T-cell (primary cell): ENCODE results near the gene MAP4K1. TPM values are rescaled to one million over a fixed set of nuclear protein-coding genes. Genes with fewer than 3 reads are reported as not detected.
A peak's percentile ranks its signal among the peaks of the same experiment; 100 is the strongest.
"Not testable (repeated sequence)": the region's sequence is repeated elsewhere in the genome, so short reads cannot be mapped to it uniquely, and the experiment has no call there.

Source experiments
- ATAC-seq, 4 experiments: fragments of 200-7000 bp in 3 of 4; fragments of 150-1000 bp in 1 of 4; cut with Tn5 transposase; replicated peaks in 1 of 4; 1 replicate in 3 of 4; 2 replicates in 1 of 4; pipeline ENCODE4 v1.10.0; 2021; ENCODE audit warnings: moderate library complexity in 3 of 4, mild to moderate bottlenecking in 2 of 4, moderate number of reproducible peaks in 1 of 4
- CTCF ChIA-PET, 2 donors: fragments of 300-600 bp; sonication (Branson Sonifier 250); formaldehyde crosslinking; loops; one replicate each; lab custom pipeline; 2022; ENCODE audit warnings: antibody characterized with exemption in 2 of 2; lab: Charles Lee
- POLR2A ChIA-PET, 2 donors: fragments of 300-600 bp; sonication (Branson Sonifier 250); formaldehyde crosslinking; loops; one replicate each; lab custom pipeline; 2022; ENCODE audit warnings: antibody characterized with exemption in 2 of 2; lab: Charles Lee
- DNase-seq, 35 experiments: peaks; one replicate each; pipeline versions ENCODE4 v3.0.0 to v3.0.0-alpha.2; 2013 to 2023
- H3K27ac ChIP-seq: one replicate; pipeline ENCODE4 v1.5.1; 2013; ENCODE audit warnings: low read length
- H3K27me3 ChIP-seq, 2 experiments: replicated peaks in 1 of 2; 1 replicate in 1 of 2; 2 replicates in 1 of 2; pipeline versions ENCODE4 v1.6.1 to v1.7.0; 2013; ENCODE audit warnings: low read length in 1 of 2, mixed read lengths in 1 of 2; ENCODE audit not compliant: control insufficient read depth in 2 of 2, insufficient read depth in 2 of 2; ENCODE audit errors: extremely low read depth in 1 of 2
- H3K36me3 ChIP-seq, 2 donors: 1 replicate in 1 of 2; 2 replicates in 1 of 2; pipeline versions ENCODE4 v1.6.1 to v1.7.0; 2013; ENCODE audit warnings: low read length in 1 of 2; ENCODE audit not compliant: control insufficient read depth in 2 of 2, insufficient read depth in 1 of 2; ENCODE audit errors: extremely low read depth in 1 of 2
- H3K4me1 ChIP-seq, 2 experiments: 1 replicate in 1 of 2; 2 replicates in 1 of 2; pipeline versions ENCODE4 v1.6.1 to v1.7.0; 2013; ENCODE audit warnings: low read length in 2 of 2, mixed read lengths in 1 of 2; ENCODE audit not compliant: insufficient read depth in 2 of 2, control insufficient read depth in 1 of 2; ENCODE audit errors: extremely low read depth in 1 of 2
- H3K4me3 ChIP-seq, 2 donors: 1 replicate in 1 of 2; 2 replicates in 1 of 2; pipeline versions ENCODE4 v1.5.1 to v1.7.0; 2013; ENCODE audit warnings: mild to moderate bottlenecking in 2 of 2, low read length in 1 of 2, moderate library complexity in 1 of 2; ENCODE audit not compliant: control insufficient read depth in 1 of 2; ENCODE audit errors: extremely low read depth in 1 of 2
- H3K9me3 ChIP-seq: 2 replicates; pipeline ENCODE4 v1.7.0; 2013
- H3K27ac Mint-ChIP-seq, 2 donors: one replicate each; pipeline ENCODE4 v1.8.0; 2020 to 2021; ENCODE audit warnings: mild to moderate bottlenecking in 2 of 2, mixed read lengths in 2 of 2
- H3K27me3 Mint-ChIP-seq, 2 donors: one replicate each; pipeline ENCODE4 v1.8.0; 2021 to 2022; ENCODE audit warnings: mixed read lengths in 2 of 2
- H3K36me3 Mint-ChIP-seq: one replicate; pipeline ENCODE4 v1.8.0; 2021; ENCODE audit warnings: mixed read lengths
- H3K4me1 Mint-ChIP-seq, 3 donors: one replicate each; pipeline ENCODE4 v1.8.0; 2020 to 2022; ENCODE audit warnings: mixed read lengths in 3 of 3, mild to moderate bottlenecking in 1 of 3
- H3K4me3 Mint-ChIP-seq, 3 donors: one replicate each; pipeline ENCODE4 v1.8.0; 2020 to 2022; ENCODE audit warnings: mild to moderate bottlenecking in 3 of 3, mixed read lengths in 3 of 3, moderate library complexity in 3 of 3
- H3K9me3 Mint-ChIP-seq, 3 donors: one replicate each; pipeline ENCODE4 v1.8.0; 2020 to 2022; ENCODE audit warnings: mixed read lengths in 3 of 3
- WGBS: methylation state at CpG from one replicate; pipeline ENCODE4 v1.1.5; 2013; ENCODE audit warnings: missing lambda C conversion rate; ENCODE audit not compliant: insufficient coverage; 5-methylcytosine and 5-hydroxymethylcytosine counted together
- total RNA-seq, 35 experiments: library from RNA in 6 of 35; stranded (reverse) in 6 of 35; fragments of 120-200 nt in 1 of 35; gene quantifications; one replicate each; pipeline versions ENCODE4 v1.2.1 to v1.2.4 and lab custom pipeline; 2013 to 2026

The MAP4K1 gene
- total RNA-seq, 5 donors from 2014 or later (not counting 1 experiment from before 2014, with no cell fraction given) = 243 to 417 (median 329) TPM

DNA sequence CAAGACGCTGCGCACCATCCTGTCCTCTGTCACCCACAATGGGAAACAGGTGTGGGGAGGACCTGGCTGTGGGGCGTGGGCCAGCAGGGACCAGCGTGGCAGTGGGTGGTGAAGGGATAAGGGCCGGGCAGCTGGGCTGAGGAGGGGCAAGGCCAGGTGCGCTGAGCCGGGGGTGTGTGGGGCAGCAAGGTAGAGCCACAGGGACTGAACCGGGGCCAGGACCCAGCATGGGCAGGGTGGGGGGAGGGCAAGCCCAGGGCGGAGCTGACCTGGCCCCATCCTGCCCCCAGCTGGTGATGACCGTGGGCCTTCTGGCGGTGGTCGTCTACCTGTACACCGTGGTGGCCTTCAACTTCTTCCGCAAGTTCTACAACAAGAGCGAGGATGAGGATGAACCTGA, 37.7 kb downstream of the MAP4K1 start:
- no peaks in the 10 kb centered on the region for H3K36me3 Mint-ChIP-seq
- no peak overlapping the region for H3K27ac Mint-ChIP-seq
- 93% methylated on average over 11 of the region's 15 CpGs for WGBS

DNA sequence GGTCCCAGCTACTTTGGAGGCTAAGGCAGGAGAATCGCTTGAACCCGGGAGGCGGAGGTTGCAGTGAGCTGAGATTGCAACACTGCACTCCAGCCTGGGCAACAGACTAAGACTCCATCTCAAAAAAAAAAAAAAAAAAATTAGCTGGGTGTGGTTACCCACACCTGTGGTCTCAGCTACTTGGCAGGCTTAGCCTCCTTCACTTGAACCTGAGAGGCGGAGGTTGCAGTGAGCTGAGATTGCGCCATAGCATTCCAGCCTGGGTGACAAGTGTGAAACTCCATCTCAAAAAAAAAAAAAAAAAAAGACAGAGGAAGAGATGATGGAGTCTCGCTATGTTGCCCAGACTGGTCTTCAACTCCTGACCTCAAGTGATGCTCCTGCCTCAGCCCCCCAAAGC, 38.4 kb downstream of the MAP4K1 start:
- H3K4me1 ChIP-seq = peaks cover 0 to 21% of the 10 kb centered on the region in 2 experiments
- H3K36me3 ChIP-seq, H3K27ac ChIP-seq, H3K9me3 ChIP-seq, H3K27me3 Mint-ChIP-seq, H3K36me3 Mint-ChIP-seq, H3K4me3 ChIP-seq, H3K27ac Mint-ChIP-seq, H3K4me3 Mint-ChIP-seq, H3K27me3 ChIP-seq, H3K9me3 Mint-ChIP-seq: not testable (repeated sequence)
- WGBS = no CpG with 5 or more reads among the region's 6 CpGs
- CTCF ChIA-PET = interaction anchor here (0.6 to 0.7 kb wide), 4 partner anchors 24 to 133 kb away, joined by 3 to 8 read pairs (median 4); no protein-coding TSS in a partner anchor
- ATAC-seq = peak in 3 of 4 experiments; percentile 43 to 76 (median 63)
- DNase-seq = peak in 2 of 35 experiments; percentile 8 to 38
- peaks cover 0 to 18% (median 9%) of the 10 kb centered on the region in 3 donors for H3K4me1 Mint-ChIP-seq
- POLR2A ChIA-PET = interaction anchor here in 1 of 2 donors (0.6 kb wide), 2 partner anchors 344 to 657 kb away, joined by 3 to 7 read pairs; no protein-coding TSS in a partner anchor

More for the DNA sequence above, 37.7 kb downstream of the MAP4K1 start:
- ChIA-PET CTCF (no interaction called here), POLR2A (no interaction called here)
- Mint-ChIP-seq H3K9me3 (no peaks in the 10 kb centered on the region), H3K4me3 (no peak overlapping the region), H3K4me1 (peaks cover 0 to 18% (median 9%) of the 10 kb centered on the region in 3 donors), H3K27me3 (no peaks in the 10 kb centered on the region)
- Histone ChIP-seq H3K4me1 (peaks cover 0 to 21% of the 10 kb centered on the region in 2 experiments), H3K4me3 (no peak overlapping the region), H3K36me3 (no peaks in the 10 kb centered on the region), H3K9me3 (no peaks in the 10 kb centered on the region), H3K27ac (no peak overlapping the region), H3K27me3 (no peaks in the 10 kb centered on the region)
- DNase-seq (no peak), ATAC-seq (no peak)

DNA sequence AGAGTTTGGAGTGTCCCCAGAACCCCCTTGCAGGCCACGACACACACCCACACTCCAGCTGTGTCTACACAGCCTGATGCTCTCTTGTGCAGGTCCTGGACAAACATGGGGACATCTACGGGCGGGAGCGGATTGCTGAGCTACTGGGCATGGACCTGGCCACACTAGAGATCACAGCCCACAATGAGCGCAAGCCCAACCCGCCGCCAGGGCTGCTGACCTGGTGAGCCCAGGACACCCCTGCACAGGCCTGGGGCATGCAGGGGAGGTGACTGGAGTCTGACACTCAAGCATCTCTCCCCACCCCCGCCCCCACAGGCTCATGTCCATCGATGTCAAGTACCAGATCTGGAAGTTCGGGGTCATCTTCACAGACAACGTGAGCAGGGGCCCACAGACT, 39.9 kb downstream of the MAP4K1 start:
- POLR2A ChIA-PET = no interaction called here
- 100% methylated on average over 5 of the region's 11 CpGs for WGBS
- no peak overlapping the region for H3K27ac Mint-ChIP-seq

DNA sequence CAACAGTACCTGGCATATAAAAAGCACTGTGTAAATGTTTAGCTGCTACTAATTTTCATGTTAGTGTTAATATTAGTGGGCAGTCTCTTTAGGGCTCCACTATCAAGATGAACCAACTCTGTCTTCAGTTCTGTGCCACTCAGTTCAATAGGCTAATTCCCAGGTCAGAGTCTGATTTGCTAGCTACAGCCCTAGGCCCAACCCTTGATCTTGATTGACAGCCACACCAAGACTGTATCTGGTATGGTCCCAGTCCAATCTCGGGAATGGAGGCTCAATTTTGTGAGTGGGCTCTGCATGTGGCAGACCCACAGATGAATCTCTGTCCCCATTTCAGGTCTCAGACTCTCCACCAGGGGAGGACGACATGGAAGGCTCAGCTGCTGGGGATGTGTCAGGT, 46.1 kb downstream of the MAP4K1 start:
- DNase-seq (no peak), ATAC-seq (no peak)
- Mint-ChIP-seq H3K27ac (no peak overlapping the region), H3K4me1 (peaks cover 0 to 3% (median 0%) of the 10 kb centered on the region in 3 donors), H3K9me3 (no peaks in the 10 kb centered on the region), H3K4me3 (no peak overlapping the region), H3K27me3 (no peaks in the 10 kb centered on the region), H3K36me3 (no peaks in the 10 kb centered on the region)
- H3K27ac ChIP-seq = no peak overlapping the region
- POLR2A ChIA-PET = no interaction called here
- no peaks in the 10 kb centered on the region for H3K4me1 ChIP-seq
- H3K36me3 ChIP-seq = no peaks in the 10 kb centered on the region
- H3K4me3 ChIP-seq = no peak overlapping the region
- no peaks in the 10 kb centered on the region for H3K9me3 ChIP-seq
- H3K27me3 ChIP-seq = no peaks in the 10 kb centered on the region
- CTCF ChIA-PET = no interaction called here
- WGBS = 64% methylated on average over 2 of the region's 2 CpGs

More for the DNA sequence above, 39.9 kb downstream of the MAP4K1 start:
- H3K4me3 Mint-ChIP-seq = no peak overlapping the region
- Histone ChIP-seq H3K27me3 (no peaks in the 10 kb centered on the region), H3K36me3 (no peaks in the 10 kb centered on the region), H3K4me3 (no peak overlapping the region), H3K9me3 (no peaks in the 10 kb centered on the region), H3K27ac (no peak overlapping the region), H3K4me1 (peaks cover 0 to 15% of the 10 kb centered on the region in 2 experiments)
- CTCF ChIA-PET = no interaction called here
- DNase-seq = no peak
- ATAC-seq = no peak
- peaks cover 0 to 13% (median 6%) of the 10 kb centered on the region in 3 donors for H3K4me1 Mint-ChIP-seq
- H3K36me3 Mint-ChIP-seq = no peaks in the 10 kb centered on the region
- no peaks in the 10 kb centered on the region for H3K27me3 Mint-ChIP-seq
- H3K9me3 Mint-ChIP-seq = no peaks in the 10 kb centered on the region

DNA sequence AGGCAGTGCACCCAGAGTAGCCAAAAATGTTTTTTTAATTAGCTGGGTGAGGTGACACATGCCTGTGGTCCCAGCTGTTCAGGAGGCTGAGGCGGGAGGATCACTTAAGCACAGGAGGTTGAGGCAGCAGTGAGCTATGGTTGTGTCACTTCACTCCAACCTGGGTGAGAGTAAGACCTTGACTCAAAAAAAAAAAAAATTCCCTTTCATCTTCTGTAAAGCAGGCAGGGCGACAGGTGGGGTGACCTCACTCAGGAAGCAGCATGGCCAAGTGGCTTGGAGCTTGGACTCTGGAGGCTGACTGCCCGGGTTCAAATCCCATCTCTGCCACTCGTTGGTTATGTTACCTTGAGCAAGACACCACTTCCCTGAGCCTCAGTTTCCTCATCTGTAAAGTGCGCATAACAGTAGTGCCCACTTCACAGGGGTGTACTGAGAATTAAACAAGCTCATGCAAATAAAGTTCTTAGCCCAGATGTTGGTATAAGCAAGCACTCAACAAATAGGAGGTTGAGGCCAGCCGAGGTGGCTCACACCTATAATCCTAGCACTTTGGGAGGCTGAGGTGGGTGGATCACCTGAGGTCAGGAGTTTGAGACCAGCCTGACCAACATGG, 48.3 kb downstream of the MAP4K1 start:
- Mint-ChIP-seq H3K27me3 (peaks cover 3 to 4% of the 10 kb centered on the region in 2 donors), H3K36me3 (no peaks in the 10 kb centered on the region), H3K4me3 (no peak overlapping the region), H3K4me1 (peaks cover 4 to 8% (median 5%) of the 10 kb centered on the region in 3 donors), H3K27ac (no peak overlapping the region), H3K9me3 (no peaks in the 10 kb centered on the region)
- ATAC-seq (no peak), DNase-seq (no peak)
- Histone ChIP-seq H3K27me3 (peaks cover 2 to 10% of the 10 kb centered on the region in 2 experiments), H3K36me3 (no peaks in the 10 kb centered on the region), H3K4me3 (no peak overlapping the region), H3K27ac (no peak overlapping the region), H3K4me1 (peaks cover 0 to 11% of the 10 kb centered on the region in 2 experiments), H3K9me3 (no peaks in the 10 kb centered on the region)
- POLR2A ChIA-PET = interaction anchor here in 1 of 2 donors (0.6 to 0.7 kb wide), 2 partner anchors 130 to 1195 kb away, joined by 3 to 4 read pairs; no protein-coding TSS in a partner anchor
- CTCF ChIA-PET = interaction anchor here in 1 of 2 donors (0.6 kb wide), 1 partner anchor 50 kb away, joined by 3 read pairs; no protein-coding TSS in a partner anchor
- 66% methylated on average over 4 of the region's 6 CpGs for WGBS

DNA sequence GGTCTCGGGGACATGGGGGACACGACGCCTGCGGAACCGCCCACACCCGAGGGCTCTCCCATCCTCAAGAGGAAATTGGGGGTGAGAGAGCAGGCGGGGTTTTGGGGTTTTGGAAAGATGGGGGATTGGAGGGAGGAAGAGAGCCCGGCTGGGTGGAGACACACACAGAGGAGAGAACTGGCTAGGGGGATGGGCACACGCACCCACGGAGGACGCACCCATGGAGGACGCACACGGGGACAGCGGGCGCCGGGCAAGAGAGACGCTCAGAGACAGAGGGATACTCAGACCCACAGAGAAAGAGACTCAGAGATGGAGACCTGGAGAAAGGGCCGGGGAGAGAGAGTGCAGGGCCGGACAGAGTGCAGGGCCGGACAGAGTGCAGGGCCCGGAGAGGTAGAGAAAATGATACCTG, 52.1 kb downstream of the MAP4K1 start:
- CTCF ChIA-PET = interaction anchor here in 1 of 2 donors (0.6 kb wide), 1 partner anchor 1133 kb away, joined by 3 read pairs; no protein-coding TSS in a partner anchor

More for the DNA sequence above, 52.1 kb downstream of the MAP4K1 start:
- ATAC-seq (no peak), DNase-seq (no peak)
- Mint-ChIP-seq H3K9me3 (no peaks in the 10 kb centered on the region), H3K36me3 (no peaks in the 10 kb centered on the region), H3K27me3 (peaks cover 14 to 20% of the 10 kb centered on the region in 2 donors), H3K4me3 (peak overlapping the region; percentile 68 to 75 (median 69)), H3K4me1 (peaks cover 14 to 28% (median 16%) of the 10 kb centered on the region in 3 donors), H3K27ac (peak overlapping the region in 1 of 2 donors; percentile 49)
- Histone ChIP-seq H3K4me1 (peaks cover 0 to 46% of the 10 kb centered on the region in 2 experiments), H3K27ac (no peak overlapping the region), H3K27me3 (peaks cover 2 to 20% of the 10 kb centered on the region in 2 experiments), H3K9me3 (no peaks in the 10 kb centered on the region), H3K36me3 (no peaks in the 10 kb centered on the region), H3K4me3 (peak overlapping the region in 1 of 2 donors; percentile 21)
- WGBS = 51% methylated on average over 21 of the region's 21 CpGs
- POLR2A ChIA-PET = no interaction called here
